GM19372 (cell line): ENCODE data around the gene MTURN.
A peak's percentile ranks its signal among the peaks of the same experiment; 100 is the strongest.
"Not testable (repeated sequence)": the region's sequence is repeated elsewhere in the genome, so short reads cannot be mapped to it uniquely, and the experiment has no call there.

Experiments used
- ATAC-seq: cut with Tn5 transposase; IDR thresholded peaks from one replicate; pipeline ENCODE4 v1.9.1; 2021; ENCODE audit warnings: mild to moderate bottlenecking, low read depth, moderate library complexity; ENCODE audit not compliant: unreplicated experiment

Gene MTURN

GRCh38 chr7:30176463-30177109 lies 41.8 kb downstream of the MTURN start:
- no peak for ATAC-seq

- ATAC-seq, result no peak
These were observed 42.4 kb downstream of the MTURN start for GRCh38 chr7:30177186-30177585.

GRCh38 chr7:30177965-30178364 lies 43.2 kb downstream of the MTURN start:
- ATAC-seq, result no peak

GRCh38 chr7:30178748-30179436 lies 44.1 kb downstream of the MTURN start:
- peak; percentile 90 for ATAC-seq

- ATAC-seq, result no peak
These were observed 45.9 kb downstream of the MTURN start for GRCh38 chr7:30180718-30181117.

GRCh38 chr7:30181211-30181610 lies 46.4 kb downstream of the MTURN start:
- ATAC-seq, result no peak

- ATAC-seq, result no peak
These were observed 47.1 kb downstream of the MTURN start for GRCh38 chr7:30181736-30182522.

GRCh38 chr7:30182814-30183213 lies 48.0 kb downstream of the MTURN start:
- no peak for ATAC-seq

- ATAC-seq, result no peak
These were observed 49.1 kb downstream of the MTURN start for GRCh38 chr7:30183749-30184369.

GRCh38 chr7:30184791-30185487 lies 50.2 kb downstream of the MTURN start:
- ATAC-seq, result no peak

- no peak for ATAC-seq
These were observed 50.7 kb downstream of the MTURN start for GRCh38 chr7:30185496-30185895.

GRCh38 chr7:30186725-30187124 lies 51.9 kb downstream of the MTURN start:
- no peak for ATAC-seq

- ATAC-seq, result no peak
These were observed 52.7 kb downstream of the MTURN start for GRCh38 chr7:30187513-30187912.

- ATAC-seq, result not testable (repeated sequence)
These were observed 53.6 kb downstream of the MTURN start for GRCh38 chr7:30188381-30188780.

GRCh38 chr7:30188811-30189210 lies 54.0 kb downstream of the MTURN start:
- no peak for ATAC-seq

GRCh38 chr7:30191809-30192208 lies 57.0 kb downstream of the MTURN start:
- ATAC-seq, result no peak

GRCh38 chr7:30193336-30193943 lies 58.7 kb downstream of the MTURN start:
- ATAC-seq, result no peak

GRCh38 chr7:30196408-30196807 lies 61.6 kb downstream of the MTURN start:
- no peak for ATAC-seq

- no peak for ATAC-seq
These were observed 62.7 kb downstream of the MTURN start for GRCh38 chr7:30197438-30197837.

GRCh38 chr7:30199271-30199670 lies 64.5 kb downstream of the MTURN start:
- no peak for ATAC-seq
